ENCODE measurements around the gene ELMO1. TPM values are rescaled to one million over a fixed set of nuclear protein-coding genes. Genes with fewer than 3 reads are reported as not detected.

The ELMO1 gene
- total RNA-seq, 2 experiments from 2014 or later: 72.8 to 75.3 TPM

- Mint-ChIP-seq H3K4me3 (no peak overlapping the region), H3K4me1 (ENCODE audit: low read depth) (peaks cover 60% of the 10 kb centered on the region), H3K36me3 (ENCODE audit: low read depth) (peaks cover 24% of the 10 kb centered on the region), H3K27ac (peak overlapping the region; percentile 73), H3K9me3 (no peaks in the 10 kb centered on the region), H3K27me3 (no peaks in the 10 kb centered on the region)
- DNase-seq (peak; percentile 74), ATAC-seq (peak; percentile 84)
- intact Hi-C loops (cut with micrococcal nuclease): no loop called here
- TF ChIP-seq CTCF (IDR thresholded peaks at IDR 0.05): no peak
- ChIA-PET CTCF (no interaction called here), POLR2A (no interaction called here)
These were observed 416.9 kb downstream of the ELMO1 start for GRCh38 chr7:37031571-37032257.

GRCh38 chr7:37028909-37029440 lies 419.7 kb downstream of the ELMO1 start:
- peak overlapping the region; percentile 75 for H3K27ac Mint-ChIP-seq
- H3K4me1 Mint-ChIP-seq (ENCODE audit: low read depth): peaks cover 63% of the 10 kb centered on the region
- H3K9me3 Mint-ChIP-seq: no peaks in the 10 kb centered on the region
- ChIA-PET CTCF (interaction anchor here (0.8 to 1.1 kb wide), 3 partner anchors 20 to 544 kb away, joined by 3 read pairs; no protein-coding TSS in a partner anchor), POLR2A (no interaction called here)
- no peaks in the 10 kb centered on the region for H3K27me3 Mint-ChIP-seq
- intact Hi-C loops (cut with micrococcal nuclease): no loop called here
- H3K36me3 Mint-ChIP-seq (ENCODE audit: low read depth): peaks cover 31% of the 10 kb centered on the region
- TF ChIP-seq CTCF (IDR thresholded peaks at IDR 0.05): no peak
- no peak overlapping the region for H3K4me3 Mint-ChIP-seq
- DNase-seq: peak; percentile 73
- ATAC-seq: peak; percentile 88

GRCh38 chr7:37027557-37028341 lies 420.9 kb downstream of the ELMO1 start:
- no peak for TF ChIP-seq CTCF (IDR thresholded peaks at IDR 0.05)
- peak overlapping the region; percentile 25 for H3K27ac Mint-ChIP-seq
- DNase-seq: no peak
- no peaks in the 10 kb centered on the region for H3K9me3 Mint-ChIP-seq
- no peak overlapping the region for H3K4me3 Mint-ChIP-seq
- intact Hi-C loops (cut with micrococcal nuclease): no loop called here
- peaks cover 31% of the 10 kb centered on the region for H3K36me3 Mint-ChIP-seq (ENCODE audit: low read depth)
- H3K27me3 Mint-ChIP-seq: no peaks in the 10 kb centered on the region
- CTCF ChIA-PET: interaction anchor here (0.8 to 1.1 kb wide), 3 partner anchors 18 to 543 kb away, joined by 3 read pairs; no protein-coding TSS in a partner anchor
- no peak for ATAC-seq
- peaks cover 59% of the 10 kb centered on the region for H3K4me1 Mint-ChIP-seq (ENCODE audit: low read depth)
- POLR2A ChIA-PET: no interaction called here

- ATAC-seq (no peak), DNase-seq (no peak)
- Mint-ChIP-seq H3K4me1 (ENCODE audit: low read depth) (peaks cover 52% of the 10 kb centered on the region), H3K36me3 (ENCODE audit: low read depth) (peaks cover 27% of the 10 kb centered on the region), H3K9me3 (no peaks in the 10 kb centered on the region), H3K4me3 (no peak overlapping the region), H3K27me3 (no peaks in the 10 kb centered on the region), H3K27ac (peak overlapping the region; percentile 60)
- ChIA-PET CTCF (no interaction called here), POLR2A (no interaction called here)
- intact Hi-C loops (cut with micrococcal nuclease): no loop called here
- no peak for TF ChIP-seq CTCF (IDR thresholded peaks at IDR 0.05)
These were observed 421.6 kb downstream of the ELMO1 start for GRCh38 chr7:37027104-37027503.
